GM12878 (cell line): ENCODE measurements around the gene ALDH1A1.

Source experiments
- CBX5 ChIP-seq: sonication (generic); IDR thresholded peaks from 2 replicates; pipeline ENCODE4 v1.6.1; 2016; ENCODE audit warnings: low read depth, moderate library complexity, mild to moderate bottlenecking, inconsistent platforms
- CTCF ChIP-seq, 3 experiments: IDR thresholded peaks in 2 of 3; conservative IDR thresholded peaks in 1 of 3; 2 replicates each; pipeline ENCODE4 v1.5.1; 2011; ENCODE audit warnings: low read depth in 3 of 3, low read length in 3 of 3, mild to moderate bottlenecking in 3 of 3, control low read depth in 2 of 3, moderate library complexity in 2 of 3, inconsistent platforms in 1 of 3, mixed read lengths in 1 of 3; ENCODE audit not compliant: control insufficient read depth in 2 of 3, insufficient read depth in 1 of 3; ENCODE audit errors: extremely low read depth in 1 of 3
- EGR1 ChIP-seq, 2 experiments: IDR thresholded peaks; 1 replicate in 1 of 2; 2 replicates in 1 of 2; pipeline ENCODE4 v1.6.1; 2011 to 2012; ENCODE audit warnings: low read depth in 2 of 2, low read length in 2 of 2, borderline replicate concordance in 1 of 2, mild to moderate bottlenecking in 1 of 2, moderate library complexity in 1 of 2
- GABPA ChIP-seq: IDR thresholded peaks from 2 replicates; pipeline ENCODE4 v1.6.1; 2014; ENCODE audit warnings: antibody characterized with exemption, low read depth, mild to moderate bottlenecking, inconsistent platforms
- JUND ChIP-seq: IDR thresholded peaks from 2 replicates; pipeline ENCODE4 v1.6.1; 2012; ENCODE audit warnings: low read depth, mild to moderate bottlenecking, low read length, improper control_type of control experiment, moderate library complexity
- KDM1A ChIP-seq: fragments of 200-600 bp; sonication (generic); IDR thresholded peaks from 2 replicates; pipeline ENCODE4 v1.6.1; 2016; ENCODE audit warnings: borderline replicate concordance
- SIX5 ChIP-seq: IDR thresholded peaks from 2 replicates; pipeline ENCODE4 v1.6.1; 2011; ENCODE audit warnings: mild to moderate bottlenecking, low read depth, low read length, moderate library complexity; ENCODE audit not compliant: severe bottlenecking

- TF ChIP-seq KDM1A (no peak), CTCF (IDR thresholded peaks at IDR 0.05 in 2 of 3, conservative IDR thresholded peaks at IDR 0.05 in 1 of 3; ENCODE audit: control insufficient read depth in 2 of 3, extremely low read depth in 1 of 3, insufficient read depth in 1 of 3, low read depth in 3 of 3, low read length in 3 of 3) (no peak), GABPA (no peak), JUND (no peak), SIX5 (no peak), EGR1 (IDR thresholded peaks at IDR 0.05; ENCODE audit: borderline replicate concordance in 1 of 2, low read depth in 2 of 2, low read length in 2 of 2) (no peak), CBX5 (no peak)
Observed at GRCh38 chr9:72995131-72996024, 42.5 kb upstream of the ALDH1A1 start.
